Heart right ventricle (tissue), 16 donors: ENCODE data around the gene APPL2. TPM values are rescaled to one million over a fixed set of nuclear protein-coding genes. Genes with fewer than 3 reads are reported as not detected.
"Not testable (repeated sequence)": the region's sequence is repeated elsewhere in the genome, so short reads cannot be mapped to it uniquely, and the experiment has no call there.

Experiments
- ATAC-seq, 8 donors: fragments of 200-7000 bp; cut with Tn5 transposase; one replicate each; pipeline ENCODE4 v1.9.1; 2020; ENCODE audit warnings: mild to moderate bottlenecking in 8 of 8, moderate library complexity in 8 of 8, moderate number of reproducible peaks in 1 of 8
- DNase-seq, 2 donors: peaks; one replicate each; pipeline ENCODE4 v3.0.0-alpha.2; 2020
- H3K27ac ChIP-seq, 10 donors: fragments of 200-600 bp; sonication (generic) in 2 of 10; one replicate each; pipeline versions ENCODE4 v1.5.0 to v1.8.0; 2020 to 2022; ENCODE audit warnings: mild to moderate bottlenecking in 3 of 10
- H3K27me3 ChIP-seq, 7 donors: fragments of 200-600 bp; one replicate each; pipeline ENCODE4 v1.8.0; 2021 to 2022; ENCODE audit warnings: mild to moderate bottlenecking in 2 of 7
- H3K36me3 ChIP-seq, 9 donors: fragments of 200-600 bp; sonication (generic) in 1 of 9; one replicate each; pipeline versions ENCODE4 v1.5.0 to v1.8.0; 2020 to 2022; ENCODE audit warnings: mild to moderate bottlenecking in 2 of 9
- H3K4me1 ChIP-seq, 9 donors: fragments of 200-600 bp; sonication (generic) in 1 of 9; one replicate each; pipeline versions ENCODE4 v1.5.0 to v1.8.0; 2020 to 2022; ENCODE audit warnings: mild to moderate bottlenecking in 4 of 9
- H3K4me3 ChIP-seq, 10 donors: fragments of 200-600 bp; sonication (generic) in 2 of 10; one replicate each; pipeline versions ENCODE4 v1.5.0 to v1.8.0; 2020 to 2022; ENCODE audit warnings: mild to moderate bottlenecking in 7 of 10, moderate library complexity in 2 of 10
- H3K9me3 ChIP-seq, 11 donors: fragments of 200-600 bp in 10 of 11; sonication (generic) in 2 of 11; one replicate each; pipeline versions ENCODE4 v1.5.0 to v1.8.0; 2013 to 2022; ENCODE audit warnings: mild to moderate bottlenecking in 2 of 11, control low read depth in 1 of 11, moderate library complexity in 1 of 11
- WGBS, 2 donors: extraction: QIAGEN DNeasy Blood & Tissue Kit; methylation state at CpG; one replicate each; pipeline ENCODE4 v1.1.7; 2013; ENCODE audit warnings: inconsistent platforms in 1 of 2; 5-methylcytosine and 5-hydroxymethylcytosine counted together
- intact Hi-C, 10 donors: fragments of 100-400 bp; cut with DNase I; formaldehyde crosslinking; loops; one replicate each; pipeline versions ENCODE4 v1.11.1 to v1.14.2; 2022
- polyA plus RNA-seq, 2 donors: library from polyadenylated mRNA; stranded (reverse); fragments of 200-250 nt; gene quantifications; one replicate each; pipeline ENCODE4 v1.2.3, GENCODE V29; 2013
- total RNA-seq, 10 donors: library from RNA; stranded (reverse); fragmentation: NEBNext Ultra II Directional in 3 of 10; extraction: Animal tissue kit (Norgen Biotek cat#: 25700) in 3 of 10; gene quantifications; one replicate each; pipeline versions ENCODE4 v1.2.1 to v1.2.4, GENCODE V29; 2021 to 2023
- TF ChIP-seq, protein P1 (sequence below), 9 donors: fragments of 200-600 bp; sonication (generic) in 2 of 9; IDR thresholded peaks; one replicate each; pipeline versions ENCODE4 v1.5.0 to v1.8.0; 2021 to 2022; ENCODE audit warnings: antibody characterized with exemption in 9 of 9, mild to moderate bottlenecking in 5 of 9, moderate library complexity in 1 of 9
- donor health status: Arrhythmogenic right ventricular cardiomyopathy.
- donor health status: ischemic (EF 13 %, LVEDD 7.1; RV severe dilation, severe dysfunction).
- donor health status: healthy with polysubstance abuse.
- donor health status: DM: no; HTN: yes; CAD: no.
- donor health status: DM: no; HTN: no; CAD: no.
- donor health status: ischemic (EF 25% LVEDD 6.9; RV normal size, moderate dysfunction).
- donor health status: ischemic (EF 25% LVEDD 5.7; RV mildly dilated, moderate dysfunction).
- donor health status: healthy.
- donor health status: DM: yes; HTN: yes; CAD: no.
- donor health status: Ischemic cardiomyopathy.
- donor health status: ischemic (EF 35%, LVEDD 5.7; RV mildly dilated, moderate dysfunction).
- donor health status: nonischemic (EF 11% LVEDD 7.7; RV severe dilation, severe dysfunction).
- donor health status: DM: yes; HTN: yes; CAD: no.
- donor health status: PGD.
- donor health status: ischemic (EF 29% LVEDD 5.4; RV normal size, mild dysfunction).
- donor health status: nonischemic (EF 23%, LVEDD 6.1; RV moderate dilation, normal function).

APPL2 gene
- total and polyA plus RNA-seq, 12 donors: 8.4 to 28.9 (median 19.0) TPM

DNA sequence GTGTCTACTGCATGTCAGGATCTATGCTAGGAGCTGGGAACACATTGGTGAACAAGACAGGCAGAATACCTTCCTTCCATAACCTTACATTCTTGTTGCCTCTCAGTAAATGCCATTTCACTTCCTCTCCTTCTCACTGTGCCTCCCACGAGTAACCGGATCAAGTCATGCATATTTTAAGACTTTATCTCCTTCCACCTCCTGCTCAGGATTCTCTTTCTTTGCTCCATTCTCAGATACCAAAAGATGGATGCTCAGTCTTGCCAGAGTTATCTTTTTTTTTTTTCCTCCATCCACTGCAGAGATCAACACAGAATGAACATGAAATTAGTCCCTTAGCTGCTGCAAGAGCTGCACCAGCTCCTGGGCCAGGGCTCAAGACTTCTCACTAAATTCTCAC is 20.0 kb upstream of the APPL2 start:
- no peak overlapping the region for H3K27ac ChIP-seq
- no peaks in the 10 kb centered on the region for H3K4me1 ChIP-seq
- no peaks in the 10 kb centered on the region for H3K36me3 ChIP-seq

DNA sequence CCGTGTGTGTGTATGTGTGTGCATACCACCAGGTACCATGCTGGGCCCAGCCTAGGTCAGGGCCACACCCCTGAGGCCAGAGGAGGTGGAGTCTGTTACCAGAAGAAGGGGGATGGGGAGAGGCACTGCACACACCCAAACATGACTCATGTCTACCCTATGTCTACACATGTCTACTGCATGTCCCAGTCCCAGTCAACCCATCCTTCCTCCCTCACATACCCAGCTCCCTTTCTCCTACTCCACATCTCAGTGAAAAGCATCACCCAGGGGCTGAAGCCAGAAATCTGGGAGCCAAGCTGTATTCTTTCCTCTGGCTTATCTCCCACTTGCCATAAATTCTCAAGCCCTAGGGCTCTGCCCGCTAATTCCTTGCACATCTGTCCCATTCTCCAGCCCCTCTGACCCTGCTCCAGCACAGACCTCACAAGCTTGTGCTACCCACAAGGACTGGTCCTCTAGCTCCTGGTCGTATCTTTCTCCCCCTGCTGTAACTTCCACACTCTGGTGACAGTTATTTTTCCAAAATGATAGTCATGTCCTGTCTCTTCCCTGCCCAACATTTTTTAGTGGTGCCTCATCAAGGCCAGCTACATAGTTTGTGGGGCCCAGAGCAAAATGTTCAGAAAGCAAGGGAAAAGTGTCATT is 18.0 kb upstream of the APPL2 start:
- WGBS, 2 donors: 62 to 73% methylated on average over 3 of the region's 3 CpGs
- H3K4me3 ChIP-seq: no peak overlapping the region
- no peaks in the 10 kb centered on the region for H3K27me3 ChIP-seq
- no peak overlapping the region for H3K27ac ChIP-seq
- intact Hi-C loops: no loop called here
- no peak for DNase-seq
- TF ChIP-seq, protein P1, sequence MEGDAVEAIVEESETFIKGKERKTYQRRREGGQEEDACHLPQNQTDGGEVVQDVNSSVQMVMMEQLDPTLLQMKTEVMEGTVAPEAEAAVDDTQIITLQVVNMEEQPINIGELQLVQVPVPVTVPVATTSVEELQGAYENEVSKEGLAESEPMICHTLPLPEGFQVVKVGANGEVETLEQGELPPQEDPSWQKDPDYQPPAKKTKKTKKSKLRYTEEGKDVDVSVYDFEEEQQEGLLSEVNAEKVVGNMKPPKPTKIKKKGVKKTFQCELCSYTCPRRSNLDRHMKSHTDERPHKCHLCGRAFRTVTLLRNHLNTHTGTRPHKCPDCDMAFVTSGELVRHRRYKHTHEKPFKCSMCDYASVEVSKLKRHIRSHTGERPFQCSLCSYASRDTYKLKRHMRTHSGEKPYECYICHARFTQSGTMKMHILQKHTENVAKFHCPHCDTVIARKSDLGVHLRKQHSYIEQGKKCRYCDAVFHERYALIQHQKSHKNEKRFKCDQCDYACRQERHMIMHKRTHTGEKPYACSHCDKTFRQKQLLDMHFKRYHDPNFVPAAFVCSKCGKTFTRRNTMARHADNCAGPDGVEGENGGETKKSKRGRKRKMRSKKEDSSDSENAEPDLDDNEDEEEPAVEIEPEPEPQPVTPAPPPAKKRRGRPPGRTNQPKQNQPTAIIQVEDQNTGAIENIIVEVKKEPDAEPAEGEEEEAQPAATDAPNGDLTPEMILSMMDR (IDR thresholded peaks at IDR 0.05): no peak
- peak in 1 of 8 donors; percentile 30 for ATAC-seq
- no peaks in the 10 kb centered on the region for H3K36me3 ChIP-seq
- no peaks in the 10 kb centered on the region for H3K9me3 ChIP-seq
- H3K4me1 ChIP-seq: no peaks in the 10 kb centered on the region

More for the DNA sequence above, 20.0 kb upstream of the APPL2 start:
- TF ChIP-seq, protein P1 (IDR thresholded peaks at IDR 0.05): no peak
- intact Hi-C loops: no loop called here
- Histone ChIP-seq H3K4me3 (no peak overlapping the region), H3K27me3 (peaks cover 0 to 8% (median 0%) of the 10 kb centered on the region in 7 donors), H3K9me3 (no peaks in the 10 kb centered on the region)
- ATAC-seq (no peak), DNase-seq (no peak)
- 49 to 63% methylated on average over 2 of the region's 2 CpGs for WGBS, 2 donors

DNA sequence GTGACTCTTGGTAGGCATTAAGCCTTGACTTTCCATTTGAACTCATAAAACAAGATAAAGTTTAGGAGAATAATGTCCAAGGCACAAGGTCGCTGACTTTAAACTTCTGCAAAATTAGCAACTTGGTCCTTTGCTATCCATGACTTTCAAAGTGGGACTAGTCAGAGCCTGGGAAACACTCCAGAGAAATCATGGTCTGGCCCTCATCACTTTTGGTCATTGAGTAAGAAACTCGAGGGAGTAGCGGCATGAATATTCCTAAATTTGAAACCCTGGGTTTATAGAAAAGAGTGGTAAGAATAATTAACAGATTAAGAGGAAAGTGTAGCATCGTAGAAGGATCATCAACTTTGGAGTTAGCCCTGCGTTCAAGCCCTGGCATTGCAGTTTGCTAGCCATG is 16.9 kb upstream of the APPL2 start:
- Histone ChIP-seq H3K9me3 (no peaks in the 10 kb centered on the region), H3K4me1 (no peaks in the 10 kb centered on the region), H3K36me3 (no peaks in the 10 kb centered on the region), H3K27me3 (no peaks in the 10 kb centered on the region), H3K27ac (no peak overlapping the region), H3K4me3 (no peak overlapping the region)
- 89 to 91% methylated on average over 5 of the region's 5 CpGs for WGBS, 2 donors
- DNase-seq (no peak), ATAC-seq (no peak)
- intact Hi-C loops: no loop called here
- TF ChIP-seq, protein P1 (IDR thresholded peaks at IDR 0.05): no peak

DNA sequence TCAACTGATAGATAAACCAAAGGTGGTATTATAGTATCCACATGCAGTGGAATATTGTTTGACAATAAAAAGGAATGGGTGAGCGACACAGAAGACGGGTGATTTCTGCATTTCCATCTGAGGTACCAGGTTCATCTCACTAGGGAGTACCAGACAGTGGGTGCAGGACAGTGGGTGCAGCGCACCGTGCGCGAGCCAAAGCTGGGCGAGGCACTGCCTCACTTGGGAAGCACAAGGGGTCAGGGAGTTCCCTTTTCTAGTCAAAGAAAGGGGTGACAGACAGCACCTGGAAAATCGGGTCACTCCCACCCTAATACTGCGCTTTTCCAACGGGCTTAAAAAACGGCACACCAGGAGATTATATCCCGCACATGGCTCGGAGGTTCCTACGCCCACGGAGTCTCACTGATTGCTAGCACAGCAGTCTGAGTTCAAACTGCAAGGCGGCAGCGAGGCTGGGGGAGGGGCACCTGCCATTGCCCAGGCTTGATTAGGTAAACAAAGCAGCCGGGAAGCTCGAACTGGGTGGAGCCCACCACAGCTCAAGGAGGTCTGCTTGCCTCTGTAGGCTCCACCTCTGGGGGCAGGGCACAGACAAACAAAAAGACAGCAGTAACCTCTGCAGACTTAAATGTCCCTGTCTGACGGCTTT is 9.9 kb upstream of the APPL2 start:
- H3K9me3 ChIP-seq, H3K4me3 ChIP-seq, H3K27me3 ChIP-seq, ATAC-seq, H3K4me1 ChIP-seq, DNase-seq, intact Hi-C loops, H3K27ac ChIP-seq, H3K36me3 ChIP-seq: not testable (repeated sequence)
- 89 to 90% methylated on average over 17 to 20 of the region's 20 CpGs for WGBS, 2 donors

DNA sequence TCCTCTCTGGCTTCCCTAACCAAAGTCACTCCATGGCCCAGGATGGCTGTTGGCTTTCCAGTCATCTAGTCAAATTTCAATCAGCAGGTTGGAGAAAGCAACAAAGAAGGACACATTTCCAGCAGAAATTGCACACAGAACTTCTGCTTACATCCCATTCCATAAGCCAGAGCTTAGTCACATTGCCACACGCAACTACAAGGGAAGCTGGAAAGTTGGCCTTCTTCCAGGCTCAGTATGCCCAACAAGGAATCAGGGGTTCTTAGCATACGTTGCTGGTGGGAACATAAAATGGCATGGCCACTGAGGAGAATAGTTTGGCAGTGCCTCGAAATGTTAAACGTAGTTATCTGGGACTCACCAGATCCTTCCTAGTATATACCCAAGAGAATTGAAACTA is 9.3 kb upstream of the APPL2 start:
- DNase-seq: no peak
- intact Hi-C loops: no loop called here
- 70 to 74% methylated on average over 4 of the region's 4 CpGs for WGBS, 2 donors

More for the DNA sequence above, 9.3 kb upstream of the APPL2 start:
- Histone ChIP-seq H3K4me1 (peaks cover 0 to 5% (median 0%) of the 10 kb centered on the region in 9 donors), H3K4me3 (no peak overlapping the region), H3K27ac (no peak overlapping the region), H3K27me3 (no peaks in the 10 kb centered on the region), H3K9me3 (peaks cover 0 to 6% (median 0%) of the 10 kb centered on the region in 11 donors), H3K36me3 (no peaks in the 10 kb centered on the region)
- TF ChIP-seq, protein P1 (IDR thresholded peaks at IDR 0.05): no peak
- no peak for ATAC-seq
